Ecto neural progenitor cell (in vitro differentiated cells): ENCODE measurements around the gene SPTA1.

ENCODE experiments used
- DNase-seq: peaks from one replicate; pipeline ENCODE4 v3.0.0-alpha.2; 2018; ENCODE audit warnings: low spot score

SPTA1 gene

DNA sequence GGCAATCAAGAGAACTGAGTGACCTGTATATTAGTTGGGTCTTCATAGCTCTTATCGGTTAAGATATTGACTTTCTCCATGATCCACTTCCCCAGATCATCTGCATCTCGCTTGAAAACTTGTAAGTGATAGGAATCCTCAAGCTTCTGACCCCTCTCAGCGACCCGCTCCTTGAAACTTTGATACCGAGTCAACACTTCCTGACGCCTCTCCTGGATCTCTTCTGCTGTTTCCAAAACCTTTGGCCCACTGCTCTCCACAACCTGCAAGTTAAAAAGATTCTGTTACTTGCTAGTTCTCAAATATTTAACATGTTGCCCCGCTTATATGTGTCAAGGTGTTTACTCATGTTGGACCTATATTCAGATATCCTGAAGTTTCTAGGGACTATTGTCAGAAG lies 1.4 kb downstream of the SPTA1 start:
- no peak for DNase-seq

DNA sequence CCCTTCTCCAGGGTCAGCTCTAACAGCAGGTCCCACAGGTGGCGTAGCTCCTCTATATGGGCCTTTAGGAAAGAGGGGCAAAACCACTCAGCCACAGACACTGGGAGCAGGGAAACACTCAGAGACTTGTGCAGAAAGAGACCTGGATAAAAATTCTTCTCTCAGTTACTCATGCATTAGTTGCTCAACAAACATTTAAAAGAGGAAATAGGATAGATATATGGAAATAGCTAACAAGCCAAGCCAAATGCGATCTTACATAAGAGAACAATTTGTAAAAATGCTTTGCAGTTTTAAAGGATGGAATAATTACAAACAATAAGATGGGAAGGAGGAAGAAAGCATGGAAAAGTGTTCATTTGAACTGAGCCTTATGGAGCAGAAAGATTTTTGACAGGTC lies 4.9 kb downstream of the SPTA1 start:
- DNase-seq: no peak

GRCh38 chr1:158679289-158679688 lies 7.2 kb downstream of the SPTA1 start:
- no peak for DNase-seq

GRCh38 chr1:158675563-158676323 lies 10.8 kb downstream of the SPTA1 start:
- DNase-seq: no peak

DNA sequence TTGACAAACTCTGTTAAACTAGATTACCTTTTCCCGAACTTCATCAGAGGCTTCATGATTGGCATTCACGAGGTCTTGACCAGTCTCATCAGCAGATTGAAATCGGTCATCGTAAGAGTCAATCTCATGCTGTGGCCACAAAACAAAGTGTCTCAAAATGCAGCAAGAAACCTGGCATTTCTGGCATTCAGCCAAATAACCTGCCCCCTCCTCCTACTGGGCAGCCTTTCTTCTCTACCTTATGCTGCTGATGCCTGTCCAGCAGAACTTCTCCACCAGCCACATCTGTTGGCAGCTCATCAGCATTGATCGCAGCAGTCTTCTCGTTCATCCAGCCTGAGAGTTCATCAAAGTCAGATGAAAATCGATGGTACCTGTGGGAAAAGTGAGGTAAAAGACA lies 12.2 kb downstream of the SPTA1 start:
- DNase-seq: no peak

DNA sequence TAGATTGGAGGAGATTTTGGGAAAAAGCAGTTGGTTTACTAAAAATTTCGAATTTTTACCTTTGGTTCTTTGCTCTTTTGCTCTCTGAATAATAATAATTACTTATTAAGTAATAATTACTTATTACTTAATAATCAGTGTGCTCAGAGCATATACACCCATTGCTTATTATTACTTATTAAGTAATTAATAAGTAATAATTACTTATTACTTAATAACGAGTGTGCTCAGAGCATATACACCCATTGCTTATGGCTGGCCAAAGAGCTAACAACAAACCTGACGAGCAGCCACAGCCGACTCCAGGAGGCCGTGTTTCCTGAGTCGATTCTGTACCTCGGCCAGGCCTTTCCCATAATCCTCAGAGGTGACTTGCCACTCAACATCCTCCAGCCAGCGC lies 20.5 kb downstream of the SPTA1 start:
- DNase-seq: no peak

DNA sequence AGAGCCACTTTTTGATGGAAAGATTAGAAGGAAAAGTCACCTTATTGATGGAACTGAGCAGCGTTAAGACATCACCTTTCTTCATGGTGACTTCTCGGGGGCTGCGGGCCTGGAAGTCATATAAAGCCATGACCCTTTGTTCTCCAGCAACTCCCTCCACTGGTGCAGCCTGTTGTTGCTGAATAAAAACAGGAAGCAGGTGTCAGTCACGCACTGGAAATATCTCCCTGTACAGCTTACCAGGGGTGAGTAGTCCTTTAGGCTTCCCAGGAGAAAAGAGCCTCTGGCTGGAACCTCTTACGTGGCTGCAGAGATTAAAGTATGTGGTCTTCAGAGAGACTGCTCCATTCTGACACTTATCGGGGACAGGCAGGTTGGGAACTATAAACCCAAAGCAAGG lies 31.9 kb downstream of the SPTA1 start:
- DNase-seq: no peak

- DNase-seq: no peak
Measured at GRCh38 chr1:158654086-158654485, 32.4 kb downstream of the SPTA1 start.

GRCh38 chr1:158652721-158653334 lies 33.7 kb downstream of the SPTA1 start:
- DNase-seq: no peak

DNA sequence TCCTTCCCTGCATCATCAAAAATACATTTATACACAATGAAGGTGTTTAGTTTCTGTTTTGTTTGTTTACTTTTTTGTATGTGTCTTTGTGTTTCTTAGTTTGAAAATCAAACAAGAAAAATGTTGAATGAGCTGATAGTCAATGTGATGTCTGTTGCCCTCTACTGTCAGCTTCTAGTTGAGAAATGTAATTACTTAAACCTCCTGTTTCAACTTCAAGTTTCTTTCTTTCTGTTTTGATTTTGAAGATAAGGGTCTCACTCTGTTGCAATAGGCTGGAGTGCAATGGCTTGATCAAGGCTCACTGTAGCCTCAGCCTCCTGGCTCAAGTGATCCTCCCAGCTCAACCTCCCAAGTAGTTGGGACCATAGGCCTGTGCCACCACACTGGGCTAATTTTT lies 37.5 kb downstream of the SPTA1 start:
- no peak for DNase-seq

GRCh38 chr1:158646465-158646864 lies 40.0 kb downstream of the SPTA1 start:
- no peak for DNase-seq

DNA sequence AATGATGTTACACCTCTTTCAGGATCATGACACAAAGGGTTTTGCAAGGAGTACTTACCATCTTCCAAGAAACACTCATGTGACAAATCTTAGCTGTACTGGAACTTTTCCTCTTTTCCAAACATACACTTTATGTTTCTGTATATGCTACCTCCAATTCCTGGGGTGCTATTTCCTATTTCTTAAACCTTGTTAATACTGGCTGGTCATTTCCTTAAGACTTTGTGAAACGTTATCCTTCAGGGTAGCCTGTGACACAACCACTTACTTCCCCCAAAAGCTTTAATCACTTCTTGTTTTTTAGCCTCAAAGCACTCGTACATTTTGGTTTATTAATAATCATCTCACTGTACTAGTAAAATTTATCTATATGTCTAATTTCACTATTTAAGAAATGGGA lies 42.1 kb downstream of the SPTA1 start:
- no peak for DNase-seq

GRCh38 chr1:158638904-158639303 lies 47.6 kb downstream of the SPTA1 start:
- no peak for DNase-seq

DNA sequence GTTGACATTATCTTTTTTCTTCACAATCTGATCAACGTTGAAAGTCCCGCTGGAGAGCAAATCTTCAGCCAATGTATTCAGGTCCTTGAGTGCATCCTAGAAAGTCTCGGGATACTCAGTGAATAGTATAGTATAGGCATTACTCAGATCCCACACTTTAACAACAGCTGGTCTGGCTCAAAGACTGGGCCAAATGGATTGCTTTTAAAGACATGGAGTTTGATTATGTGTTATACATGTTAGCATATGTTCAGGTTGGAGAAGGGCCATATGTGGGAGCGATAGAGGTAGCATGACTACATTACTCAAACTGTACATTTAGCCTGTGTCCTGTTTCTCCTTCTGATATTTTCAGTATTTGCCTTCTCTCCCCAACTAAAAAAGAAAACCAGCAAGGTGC lies 48.4 kb downstream of the SPTA1 start:
- DNase-seq: no peak

DNA sequence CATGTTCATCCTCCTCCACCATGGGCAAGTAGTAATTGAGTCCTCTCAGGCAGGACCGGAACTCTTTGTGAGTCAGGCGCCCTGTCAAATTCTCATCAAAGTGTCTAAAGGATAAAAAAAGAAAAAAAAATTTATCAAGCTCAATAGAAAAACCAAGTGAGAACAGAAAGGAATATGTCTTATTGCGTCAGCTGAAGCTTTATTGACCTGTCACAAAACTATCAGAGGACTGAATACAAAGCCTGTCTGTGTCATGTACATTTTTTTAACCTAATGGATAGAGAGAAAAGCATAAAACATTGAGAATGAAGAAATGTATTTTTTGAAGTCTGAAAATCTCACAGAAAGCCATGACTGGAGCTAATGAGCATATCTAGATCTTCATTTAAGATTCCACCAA lies 72.8 kb downstream of the SPTA1 start:
- DNase-seq: no peak

DNA sequence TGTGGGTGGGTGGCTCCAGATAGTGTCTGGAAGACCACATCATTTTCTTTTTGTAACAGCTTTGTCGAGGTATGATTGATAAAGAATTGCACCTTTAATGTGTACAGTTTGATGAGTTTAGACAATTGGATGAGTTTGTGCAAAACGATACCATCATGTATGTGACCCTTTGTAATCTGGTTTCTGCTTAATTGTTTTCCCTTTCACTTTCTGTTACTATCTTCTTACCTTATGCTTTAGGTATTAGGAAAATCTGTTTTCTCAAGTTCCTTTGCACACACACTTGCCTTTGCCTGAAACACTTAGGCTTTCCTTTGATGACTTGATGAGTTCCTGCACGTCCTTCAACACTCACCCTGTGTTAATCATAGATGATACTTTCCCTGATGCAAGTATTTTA lies 74.6 kb downstream of the SPTA1 start:
- no peak for DNase-seq

DNA sequence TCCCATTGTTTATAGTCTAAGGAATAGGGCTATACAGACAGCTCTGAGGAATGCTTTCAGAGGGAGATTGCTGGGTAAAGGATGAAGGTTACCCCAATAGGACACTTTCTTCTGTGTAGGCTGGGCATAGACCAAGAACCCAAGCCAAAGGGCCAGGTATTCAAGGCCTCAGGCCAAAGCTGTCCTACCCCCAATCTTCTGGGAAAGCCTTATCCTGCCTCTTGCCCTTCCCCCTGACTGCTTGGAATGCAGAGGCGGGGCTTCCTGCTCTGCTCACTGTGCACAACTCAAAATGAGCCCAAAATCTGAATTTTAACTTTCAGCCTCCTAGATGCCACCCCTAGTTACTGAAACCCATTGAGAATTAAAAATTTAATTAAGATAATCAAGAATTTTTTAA lies 79.2 kb downstream of the SPTA1 start:
- DNase-seq: no peak

DNA sequence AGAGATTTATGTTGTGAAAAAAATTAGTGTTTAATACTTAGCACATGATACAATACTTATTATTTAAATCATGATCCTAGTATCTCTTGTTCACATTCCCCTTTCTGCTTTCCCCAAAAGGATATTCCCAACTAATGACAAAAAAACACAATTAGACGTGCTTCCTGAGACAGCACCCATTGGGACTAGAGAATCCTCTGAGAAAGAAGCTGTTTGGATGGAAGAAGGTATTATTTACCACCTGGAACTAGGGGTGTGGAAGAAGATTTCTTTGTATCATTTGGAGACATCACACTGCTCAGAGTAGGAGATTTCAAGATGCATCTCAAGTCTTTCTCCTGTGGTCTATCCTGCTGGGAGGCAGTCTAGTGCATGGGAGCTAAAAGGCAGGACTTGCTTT lies 81.5 kb downstream of the SPTA1 start, which contains the start of gene OR10Z1:
OR10Z1 (plus strand) TSS at position 301 of the 400 bp plus-strand sequence. CDS start 1,171 bp downstream, outside the sequence.
- DNase-seq: no peak

DNA sequence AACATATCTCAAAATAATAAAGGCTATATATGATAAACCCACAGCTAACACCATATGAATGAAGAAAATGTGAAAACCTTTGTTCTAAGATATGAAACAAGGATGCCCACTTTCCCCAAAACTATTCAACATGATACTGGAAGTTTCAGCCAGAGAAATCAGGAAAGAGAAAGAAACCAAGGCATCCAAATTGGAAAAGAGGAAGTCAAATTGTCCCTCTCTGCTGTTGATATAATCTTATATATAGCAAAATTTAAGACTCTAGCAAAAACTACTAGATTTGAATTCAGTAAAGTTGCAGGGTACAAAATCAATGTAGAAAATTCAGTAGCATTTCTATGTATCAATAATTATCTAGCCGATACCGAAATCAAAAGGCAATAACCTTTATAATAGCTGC lies 85.8 kb downstream of the SPTA1 start:
- DNase-seq: no peak

DNA sequence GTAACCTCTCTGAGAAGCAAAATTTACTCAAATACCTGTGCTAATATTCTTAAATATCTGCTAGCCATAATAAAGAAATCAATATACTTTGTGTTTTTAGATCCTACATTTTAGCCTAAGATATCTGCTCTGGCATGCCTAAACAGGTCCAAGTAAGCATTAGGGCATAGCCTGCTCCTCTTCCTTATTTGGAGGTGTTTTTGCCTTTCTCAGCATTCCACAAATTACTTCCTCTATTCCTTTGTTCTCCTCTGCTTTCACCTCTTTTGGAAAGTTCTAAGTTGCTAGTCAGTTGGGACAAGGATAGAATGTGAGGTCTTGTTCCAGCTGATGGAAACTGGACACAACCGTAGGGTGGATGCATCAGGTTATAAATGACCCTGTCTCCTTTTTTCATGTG lies 99.6 kb downstream of the SPTA1 start:
- DNase-seq: no peak

DNA sequence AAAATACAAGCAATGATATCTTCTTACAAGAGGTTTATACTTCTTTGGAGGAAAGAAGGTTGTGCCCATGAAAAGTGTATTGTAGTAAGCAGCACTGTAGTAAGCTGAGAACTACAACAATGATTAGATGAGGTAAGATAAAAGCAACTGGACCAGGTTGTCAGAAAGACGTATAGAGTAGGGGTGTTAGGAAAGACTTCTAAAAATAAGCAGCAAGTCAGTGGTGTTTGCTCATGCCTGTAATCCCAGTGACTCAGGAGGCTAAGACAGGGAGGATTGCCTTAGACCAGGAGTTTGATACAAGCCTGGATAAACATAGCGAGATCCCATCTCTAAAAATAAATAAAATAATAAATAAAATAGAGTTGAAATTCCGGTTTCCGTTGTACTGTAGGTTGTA lies 102.6 kb downstream of the SPTA1 start:
- no peak for DNase-seq

- no peak for DNase-seq
Measured at GRCh38 chr1:158579733-158580132, 106.8 kb downstream of the SPTA1 start, which contains the start of gene OR10X1. Gene OR10X1 (minus strand): TSS chr1:158579899. CDS start chr1:158579899, 0 bp downstream.

GRCh38 chr1:158577561-158577960 lies 109.0 kb downstream of the SPTA1 start:
- DNase-seq: no peak

DNA sequence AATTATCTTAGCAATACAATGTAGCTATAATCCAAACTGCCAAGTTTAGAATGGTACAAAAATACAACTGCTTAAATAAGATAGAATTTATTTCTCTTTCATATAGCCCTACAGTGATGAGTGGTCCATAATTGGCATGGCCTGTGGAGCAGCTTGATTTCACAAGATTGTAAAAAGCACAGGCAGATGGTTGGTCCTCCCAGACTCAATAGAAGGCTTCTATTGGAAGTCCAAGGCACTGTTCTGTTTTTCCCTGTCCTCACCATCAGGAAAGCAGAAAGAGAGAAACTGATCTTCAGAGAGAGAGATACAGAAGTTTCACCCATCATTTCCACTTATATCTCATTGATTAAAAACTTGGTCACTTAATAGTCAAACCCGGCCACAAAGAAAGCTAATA lies 114.3 kb downstream of the SPTA1 start:
- no peak for DNase-seq
